HepG2 (cell line): ENCODE results near the gene UNCX. TPM values are rescaled to one million over a fixed set of nuclear protein-coding genes. Genes with fewer than 3 reads are reported as not detected.
"Not testable (repeated sequence)": the region's sequence is repeated elsewhere in the genome, so short reads cannot be mapped to it uniquely, and the experiment has no call there.

Experiments
- ATAC-seq: fragments of 200-7000 bp; cut with Tn5 transposase; 3 replicates; pipeline ENCODE4 v1.9.1; 2020; ENCODE audit warnings: mild to moderate bottlenecking, moderate library complexity
- BruUV-seq: library from RNA; stranded (reverse); fragments of 400-500 nt; replicated peaks from 2 replicates; lab custom pipeline; 2021; lab: Mats Ljungman, UMichigan
- CTCF ChIA-PET: fragments of 300-600 bp; formaldehyde crosslinking; extraction: SDS; loops from one replicate; lab custom pipeline; 2021; ENCODE audit warnings: low total read pairs, inconsistent platforms, low intra/inter-chr PET ratio; lab: Yijun Ruan, JAX
- POLR2A ChIA-PET: fragments of 350-600 bp; sonication (Branson Sonifier 250); formaldehyde crosslinking; loops from one replicate; lab custom pipeline; 2020; ENCODE audit warnings: antibody characterized with exemption, inconsistent platforms; lab: Yijun Ruan, JAX
- DNase-seq: peaks from one replicate; pipeline ENCODE4 v3.0.0-alpha.2; 2015; ENCODE audit warnings: low spot score
- FAIRE-seq: peaks from 3 replicates; lab custom pipeline; 2011; peaks lifted over from hg19 to GRCh38; lab: Jason Lieb, UNC
- H2AFZ ChIP-seq: one replicate; pipeline ENCODE4 v1.6.1; 2011; ENCODE audit warnings: low read length, inconsistent platforms
- H3K27ac ChIP-seq: fragments of 300-600 bp; 3 replicates; pipeline ENCODE4 v1.8.0; 2011; ENCODE audit warnings: mixed run types, mild to moderate bottlenecking, mixed read lengths, low read length, inconsistent platforms; ENCODE audit not compliant: insufficient read depth; ENCODE audit errors: extremely low read length
- H3K27me3 ChIP-seq, 2 experiments: fragments of 200-600 bp in 1 of 2; 2 replicates in 1 of 2; 3 replicates in 1 of 2; pipeline versions ENCODE4 v1.6.0 to v1.8.0; 2011; ENCODE audit warnings: low read length in 2 of 2, mild to moderate bottlenecking in 2 of 2, moderate library complexity in 2 of 2, inconsistent platforms in 1 of 2; ENCODE audit not compliant: insufficient read depth in 2 of 2, control insufficient read depth in 1 of 2
- H3K36me3 ChIP-seq, 2 experiments: fragments of 200-600 bp in 1 of 2; replicated peaks in 1 of 2; 2 replicates in 1 of 2; 3 replicates in 1 of 2; pipeline versions ENCODE4 v1.5.1 to v1.8.0; 2011; ENCODE audit warnings: low read length in 2 of 2, inconsistent platforms in 1 of 2; ENCODE audit not compliant: insufficient read depth in 2 of 2, control insufficient read depth in 1 of 2
- H3K4me1 ChIP-seq: 2 replicates; pipeline ENCODE4 v1.5.1; 2012; ENCODE audit warnings: low read length, inconsistent platforms; ENCODE audit not compliant: insufficient read depth
- H3K4me2 ChIP-seq: 2 replicates; pipeline ENCODE4 v1.6.0; 2011; ENCODE audit warnings: low read depth, low read length, inconsistent platforms
- H3K4me3 ChIP-seq, 3 experiments: fragments of 200-600 bp in 1 of 3; sonication (generic), shearing (Covaris generic) in 1 of 3; replicated peaks in 1 of 3; 2 replicates each; pipeline ENCODE4 v1.5.1; 2011 to 2016; ENCODE audit warnings: low read length in 3 of 3, inconsistent platforms in 2 of 3, low read depth in 2 of 3, mild to moderate bottlenecking in 2 of 3, control low read depth in 1 of 3, mixed read lengths in 1 of 3; ENCODE audit not compliant: insufficient read depth in 1 of 3
- H3K79me2 ChIP-seq: one replicate; pipeline ENCODE4 v1.6.1; 2011; ENCODE audit warnings: low read length, inconsistent platforms; ENCODE audit not compliant: insufficient read depth
- H3K9ac ChIP-seq: 2 replicates; pipeline ENCODE4 v1.6.0; 2011; ENCODE audit warnings: mild to moderate bottlenecking, low read depth, low read length, inconsistent platforms; ENCODE audit not compliant: insufficient read depth
- H3K9me3 ChIP-seq: 2 replicates; pipeline ENCODE4 v1.5.1; 2012; ENCODE audit warnings: mild to moderate bottlenecking, low read length
- H4K20me1 ChIP-seq: 2 replicates; pipeline ENCODE4 v1.6.0; 2011; ENCODE audit warnings: inconsistent platforms, mild to moderate bottlenecking, low read length, moderate library complexity; ENCODE audit not compliant: insufficient read depth
- AGO1 ChIP-seq: fragments of 200-400 bp; formaldehyde crosslinking; IDR thresholded peaks from 2 replicates; pipeline ENCODE4 v1.6.1; 2017; ENCODE audit warnings: mild to moderate bottlenecking, low read depth, low read length, moderate library complexity; ENCODE audit not compliant: poor library complexity, severe bottlenecking
- GLMP ChIP-seq: sonication (generic); formaldehyde crosslinking; IDR thresholded peaks from 2 replicates; pipeline ENCODE4 v1.9.0; 2021; ENCODE audit warnings: missing genetic modification reagents, mild to moderate bottlenecking, borderline replicate concordance
- HDAC1 ChIP-seq: sonication (generic); formaldehyde crosslinking; IDR thresholded peaks from 2 replicates; pipeline ENCODE4 v1.5.1; 2020; ENCODE audit warnings: mild to moderate bottlenecking, missing genetic modification reagents
- MTF2 ChIP-seq: sonication (generic); formaldehyde crosslinking; IDR thresholded peaks from 2 replicates; pipeline ENCODE4 v1.5.0; 2020; ENCODE audit warnings: missing genetic modification reagents, borderline replicate concordance
- WGBS: methylation state at CpG from one replicate; pipeline ENCODE4 v1.1.6; 2017; ENCODE audit warnings: low lambda C conversion rate; 5-methylcytosine and 5-hydroxymethylcytosine counted together
- in situ Hi-C: cut with HindIII; loops from 2 replicates; pipeline ENCODE4 v1.10.0; 2017; ENCODE audit warnings: low pct_unique_long_range_greater_than_20kb; ENCODE audit not compliant: extremely low pct_ligation_motif_present
- intact Hi-C: fragments of 100-400 bp; cut with micrococcal nuclease; formaldehyde crosslinking; loops from one replicate; pipeline ENCODE4 v1.10.0; 2022; ENCODE audit not compliant: unreplicated experiment
- polyA plus RNA-seq, 8 experiments: library from polyadenylated mRNA; depleted of rRNA in 3 of 8; stranded (reverse) in 7 of 8; unstranded in 1 of 8; fragments of >200 nt; fragmentation: Illumina TruSeq in 4 of 8; extraction: Trizol in 4 of 8; gene quantifications; 2 replicates each; pipeline versions ENCODE4 v1.2.1 to v1.2.3, GENCODE V29; 2011 to 2016; ENCODE audit warnings: low read depth in 4 of 8, missing spikeins in 1 of 8, mixed read lengths in 1 of 8; ENCODE audit not compliant: insufficient read depth in 1 of 8
- total RNA-seq, 5 experiments: library from RNA; depleted of rRNA; stranded (reverse); fragments of >200 nt; fragmentation: Illumina TruSeq; extraction: Trizol; gene quantifications; 2 replicates each; pipeline ENCODE4 v1.2.3, GENCODE V29; 2016; ENCODE audit warnings: low read depth in 1 of 5
- TF ChIP-seq, protein P1 (sequence below): sonication (generic); formaldehyde crosslinking; IDR thresholded peaks from 2 replicates; pipeline ENCODE4 v1.4.0; 2020; ENCODE audit warnings: missing genetic modification reagents, low read depth, mild to moderate bottlenecking, borderline replicate concordance

UNCX gene
- total and polyA plus RNA-seq, 2 of the 13 experiments (the other 11 are each of a cell fraction or from before 2014, with no cell fraction given) = not detected

DNA sequence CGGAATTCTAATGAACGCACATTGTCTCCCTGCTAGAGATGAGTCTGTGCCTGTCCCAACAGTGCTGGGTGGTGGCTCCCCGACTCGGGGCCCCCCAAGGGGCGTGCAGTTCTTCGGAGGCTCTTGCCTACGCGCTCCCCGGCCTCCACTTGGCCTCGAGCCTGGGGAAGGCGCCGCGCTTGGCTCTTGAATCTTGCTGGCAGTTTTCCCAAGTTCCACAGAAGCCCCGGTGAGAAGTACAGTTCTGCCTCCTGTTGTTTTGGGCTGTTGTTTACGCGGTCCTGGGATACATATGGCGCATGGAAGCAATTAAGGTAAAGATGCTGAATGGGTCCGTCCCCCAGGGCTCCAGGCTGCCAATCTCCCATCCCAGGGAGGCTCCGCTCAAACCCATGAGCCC lies 32.6 kb upstream of the UNCX start (continued):
- TF ChIP-seq GLMP = no peak
- TF ChIP-seq, protein P1, sequence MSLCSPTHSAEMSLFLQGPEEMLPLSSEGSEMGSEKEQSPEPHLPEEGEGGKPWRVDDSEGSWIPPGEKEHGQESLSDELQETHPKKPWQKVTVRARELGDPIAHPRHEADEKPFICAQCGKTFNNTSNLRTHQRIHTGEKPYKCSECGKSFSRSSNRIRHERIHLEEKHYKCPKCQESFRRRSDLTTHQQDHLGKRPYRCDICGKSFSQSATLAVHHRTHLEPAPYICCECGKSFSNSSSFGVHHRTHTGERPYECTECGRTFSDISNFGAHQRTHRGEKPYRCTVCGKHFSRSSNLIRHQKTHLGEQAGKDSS = no peak
- no peak for TF ChIP-seq HDAC1 (CRISPR knock-in tag)

- peaks cover 0 to 50% of the 10 kb centered on the region in 2 experiments for H3K27me3 ChIP-seq
- DNase-seq = no peak
- POLR2A ChIA-PET = no interaction called here
- H3K4me3 ChIP-seq = no peak overlapping the region
- no peak for FAIRE-seq
- no peak overlapping the region for H2AFZ ChIP-seq
- 8% methylated on average over 5 of the region's 15 CpGs for WGBS
- intact Hi-C loops = no loop called here
- CTCF ChIA-PET = no interaction called here
- TF ChIP-seq MTF2 (CRISPR knock-in tag) (no peak), AGO1 (no peak)
- no peaks in the 10 kb centered on the region for H3K9me3 ChIP-seq
- H4K20me1 ChIP-seq = no peaks in the 10 kb centered on the region
- ATAC-seq = no peak; the same call in 2 of the 3 replicates
- no peak overlapping the region for H3K9ac ChIP-seq
- H3K79me2 ChIP-seq = no peaks in the 10 kb centered on the region
- H3K27ac ChIP-seq = no peak overlapping the region
- no peaks in the 10 kb centered on the region for H3K4me1 ChIP-seq
- in situ Hi-C loops = no loop called here
- BruUV-seq = no TSS peak
- H3K4me2 ChIP-seq = no peak overlapping the region
- H3K36me3 ChIP-seq = no peaks in the 10 kb centered on the region
Measured at GRCh38 chr7:1201916-1202315, 30.8 kb upstream of the UNCX start.

- H3K79me2 ChIP-seq, POLR2A ChIA-PET, H3K4me2 ChIP-seq, H3K9me3 ChIP-seq, H3K4me1 ChIP-seq, DNase-seq, CTCF ChIA-PET, in situ Hi-C loops, FAIRE-seq, H3K36me3 ChIP-seq, H3K9ac ChIP-seq, H3K27ac ChIP-seq, ATAC-seq, H3K4me3 ChIP-seq, H2AFZ ChIP-seq, intact Hi-C loops, H4K20me1 ChIP-seq, BruUV-seq: not testable (repeated sequence)
- peaks cover 0 to 45% of the 10 kb centered on the region in 2 experiments; a peak in 4 of 5 replicates for H3K27me3 ChIP-seq
- WGBS = 57% methylated on average over 6 of the region's 6 CpGs
Measured at GRCh38 chr7:1202914-1203313, 29.8 kb upstream of the UNCX start.
